A673 (cell line): ENCODE results near the gene NCCRP1. TPM values are rescaled to one million over a fixed set of nuclear protein-coding genes. Genes with fewer than 3 reads are reported as not detected.

Source experiments
- BruUV-seq: library from RNA; stranded (reverse); fragments of 400-500 nt; replicated peaks from 2 replicates; lab custom pipeline; 2021; lab: Mats Ljungman, UMichigan
- CTCF ChIA-PET: fragments of 300-600 bp; sonication (Branson Sonifier 250); formaldehyde crosslinking; loops from one replicate; lab custom pipeline; 2022; ENCODE audit warnings: antibody characterized with exemption; lab: Charles Lee
- POLR2A ChIA-PET: fragments of 300-600 bp; sonication (Branson Sonifier 250); formaldehyde crosslinking; loops from one replicate; lab custom pipeline; 2022; ENCODE audit warnings: antibody characterized with exemption; ENCODE audit not compliant: low non-redundant PET; lab: Charles Lee
- DNase-seq: peaks from one replicate; pipeline ENCODE4 v3.0.0-alpha.2; 2015; ENCODE audit warnings: low spot score
- H3K27ac ChIP-seq: fragments of 200-600 bp; sonication (generic); 2 replicates; pipeline ENCODE4 v1.5.1; 2016; ENCODE audit warnings: mixed run types, low read depth, mild to moderate bottlenecking, mixed read lengths, antibody characterized with exemption, low read length; ENCODE audit not compliant: poor library complexity, severe bottlenecking
- H3K27me3 ChIP-seq: fragments of 200-600 bp; sonication (generic); replicated peaks from 2 replicates; pipeline ENCODE4 v1.6.1; 2017; ENCODE audit warnings: mixed run types, low read depth, mild to moderate bottlenecking, mixed read lengths, antibody characterized with exemption, low read length; ENCODE audit not compliant: insufficient read depth, poor library complexity
- H3K36me3 ChIP-seq: fragments of 200-600 bp; sonication (generic); 2 replicates; pipeline ENCODE4 v1.6.1; 2016; ENCODE audit warnings: mixed run types, mild to moderate bottlenecking, mixed read lengths, antibody characterized with exemption, low read length; ENCODE audit not compliant: insufficient read depth, poor library complexity, severe bottlenecking
- H3K4me1 ChIP-seq: fragments of 200-600 bp; sonication (generic); 2 replicates; pipeline ENCODE4 v1.6.1; 2017; ENCODE audit warnings: mixed run types, mild to moderate bottlenecking, mixed read lengths, antibody characterized with exemption, low read length; ENCODE audit not compliant: insufficient read depth, poor library complexity, severe bottlenecking
- H3K4me3 ChIP-seq: fragments of 200-600 bp; sonication (generic); 2 replicates; pipeline ENCODE4 v1.5.1; 2016; ENCODE audit warnings: low read depth, mixed run types, mild to moderate bottlenecking, mixed read lengths, low read length; ENCODE audit not compliant: poor library complexity, severe bottlenecking
- H3K9me3 ChIP-seq: fragments of 200-600 bp; sonication (generic); 2 replicates; pipeline ENCODE4 v1.6.1; 2016; ENCODE audit warnings: mixed run types, low read depth, mild to moderate bottlenecking, mixed read lengths, antibody characterized with exemption, low read length; ENCODE audit not compliant: poor library complexity, severe bottlenecking
- CTCF ChIP-seq: fragments of 300-800, 200-600 bp; sonication (generic); conservative IDR thresholded peaks from 2 replicates; pipeline ENCODE4 v1.5.1; 2017; ENCODE audit warnings: low read depth, mild to moderate bottlenecking, antibody characterized with exemption, low read length, moderate library complexity, mixed read lengths
- EZH2 ChIP-seq: fragments of 200-600 bp; sonication (generic); IDR thresholded peaks from 2 replicates; pipeline ENCODE4 v1.6.1; 2017; ENCODE audit warnings: borderline replicate concordance, low read depth, mild to moderate bottlenecking, mixed read lengths, antibody characterized with exemption, low read length; ENCODE audit not compliant: poor library complexity, severe bottlenecking
- intact Hi-C: fragments of 100-400 bp; cut with micrococcal nuclease; formaldehyde crosslinking; loops from one replicate; pipeline ENCODE4 v1.10.0; 2022; ENCODE audit not compliant: unreplicated experiment
- total RNA-seq: library from RNA; stranded (reverse); gene quantifications from 2 replicates; pipeline ENCODE4 v1.2.3, GENCODE V29; 2021

NCCRP1 gene
- total RNA-seq, 1 experiment from 2014 or later, result not detected

- Histone ChIP-seq H3K4me1 (no peaks in the 10 kb centered on the region), H3K27ac (no peak overlapping the region), H3K27me3 (no peaks in the 10 kb centered on the region), H3K4me3 (no peak overlapping the region), H3K36me3 (peaks cover 4% of the 10 kb centered on the region), H3K9me3 (no peaks in the 10 kb centered on the region)
- intact Hi-C loops, result no loop called here
- TF ChIP-seq EZH2 (no peak), CTCF (no peak)
- ChIA-PET POLR2A (no interaction called here), CTCF (no interaction called here)
- no TSS peak for BruUV-seq
- DNase-seq, result no peak
These were observed 29.1 kb upstream of the NCCRP1 start for GRCh38 chr19:39167461-39168257.

- H3K4me1 ChIP-seq, result no peaks in the 10 kb centered on the region
- H3K27ac ChIP-seq, result no peak overlapping the region
- H3K27me3 ChIP-seq, result no peaks in the 10 kb centered on the region
- no TSS peak for BruUV-seq
- H3K9me3 ChIP-seq, result no peaks in the 10 kb centered on the region
- intact Hi-C loops, result no loop called here
- no peak for TF ChIP-seq CTCF
- TF ChIP-seq EZH2, result no peak
- H3K36me3 ChIP-seq, result peaks cover 4% of the 10 kb centered on the region
- H3K4me3 ChIP-seq, result no peak overlapping the region
- ChIA-PET CTCF (no interaction called here), POLR2A (no interaction called here)
- DNase-seq, result no peak
These were observed 28.3 kb upstream of the NCCRP1 start for GRCh38 chr19:39168258-39169142.

- Histone ChIP-seq H3K36me3 (peaks cover 4% of the 10 kb centered on the region), H3K9me3 (no peaks in the 10 kb centered on the region), H3K4me3 (no peak overlapping the region), H3K27me3 (no peaks in the 10 kb centered on the region), H3K27ac (no peak overlapping the region), H3K4me1 (no peaks in the 10 kb centered on the region)
- ChIA-PET POLR2A (no interaction called here), CTCF (no interaction called here)
- no peak for TF ChIP-seq CTCF
- no peak for TF ChIP-seq EZH2
- no TSS peak for BruUV-seq
- no peak for DNase-seq
- intact Hi-C loops, result no loop called here
These were observed 27.5 kb upstream of the NCCRP1 start for GRCh38 chr19:39169143-39169810.
